Natural killer cell (primary cell): ENCODE results near the gene TIAM1. TPM values are rescaled to one million over a fixed set of nuclear protein-coding genes. Genes with fewer than 3 reads are reported as not detected.

ENCODE experiments used
- ATAC-seq, 3 donors: fragments of 150-1000 bp in 2 of 3; fragments of 200-7000 bp in 1 of 3; cut with Tn5 transposase; 1 replicate in 1 of 3; 2 replicates in 2 of 3; pipeline ENCODE4 v1.10.0; 2021; ENCODE audit warnings: mild to moderate bottlenecking in 2 of 3, moderate library complexity in 2 of 3
- DNase-seq, 2 donors: peaks; one replicate each; pipeline versions ENCODE4 v3.0.0 to v3.0.0-alpha.2; 2013 to 2021; ENCODE audit warnings: mixed read lengths in 1 of 2
- H3K27ac ChIP-seq: one replicate; pipeline ENCODE4 v1.5.1; 2013; ENCODE audit warnings: mild to moderate bottlenecking, low read length
- H3K27me3 ChIP-seq: one replicate; pipeline ENCODE4 v1.6.1; 2013; ENCODE audit warnings: low read length; ENCODE audit not compliant: control insufficient read depth, insufficient read depth
- H3K36me3 ChIP-seq: one replicate; pipeline ENCODE4 v1.6.1; 2013; ENCODE audit warnings: low read length; ENCODE audit not compliant: control insufficient read depth, insufficient read depth
- H3K4me1 ChIP-seq: one replicate; pipeline ENCODE4 v1.6.1; 2013; ENCODE audit warnings: low read length; ENCODE audit not compliant: control insufficient read depth, insufficient read depth
- H3K4me3 ChIP-seq: one replicate; pipeline ENCODE4 v1.5.1; 2013; ENCODE audit warnings: low read length
- H3K9me3 ChIP-seq: one replicate; pipeline ENCODE4 v1.6.1; 2013; ENCODE audit warnings: low read length; ENCODE audit not compliant: control insufficient read depth, insufficient read depth
- H3K27ac Mint-ChIP-seq, 2 donors: one replicate each; pipeline ENCODE4 v1.8.0; 2022; ENCODE audit warnings: mild to moderate bottlenecking in 2 of 2, mixed read lengths in 2 of 2, moderate library complexity in 1 of 2
- H3K27me3 Mint-ChIP-seq, 2 donors: one replicate each; pipeline ENCODE4 v1.8.0; 2022; ENCODE audit warnings: low read depth in 2 of 2, mixed read lengths in 2 of 2
- H3K36me3 Mint-ChIP-seq: one replicate; pipeline ENCODE4 v1.8.0; 2022; ENCODE audit warnings: mixed read lengths
- H3K4me1 Mint-ChIP-seq, 2 donors: one replicate each; pipeline ENCODE4 v1.8.0; 2022; ENCODE audit warnings: mixed read lengths in 2 of 2
- H3K4me3 Mint-ChIP-seq: one replicate; pipeline ENCODE4 v1.8.0; 2022; ENCODE audit warnings: mild to moderate bottlenecking, moderate library complexity, mixed read lengths
- H3K9me3 Mint-ChIP-seq, 2 donors: one replicate each; pipeline ENCODE4 v1.8.0; 2022; ENCODE audit warnings: mixed read lengths in 2 of 2
- WGBS: methylation state at CpG from one replicate; pipeline ENCODE4 v1.1.7; 2013; ENCODE audit warnings: missing lambda C conversion rate; ENCODE audit not compliant: insufficient coverage; 5-methylcytosine and 5-hydroxymethylcytosine counted together
- intact Hi-C: fragments of 100-400 bp; cut with micrococcal nuclease; formaldehyde crosslinking; loops from one replicate; pipeline ENCODE4 v1.14.2; 2022
- total RNA-seq, 4 donors: library from RNA; stranded (reverse); fragments of 120-200 nt in 1 of 4; gene quantifications; one replicate each; pipeline versions ENCODE4 v1.2.3 to v1.2.4, GENCODE V29; 2013 to 2022
- TF ChIP-seq, protein P1 (sequence below): fragments of 200-600 bp; IDR thresholded peaks from one replicate; pipeline ENCODE4 v1.8.0; 2022; ENCODE audit warnings: antibody characterized with exemption

The TIAM1 gene
- total RNA-seq, 3 donors from 2014 or later (not counting 1 experiment from before 2014, with no cell fraction given) = 19.1 to 32.3 (median 19.4) TPM

GRCh38 chr21:31158789-31159581, 185.1 kb downstream of the TIAM1 start:
- Histone ChIP-seq H3K4me3 (no peak overlapping the region), H3K4me1 (peaks cover 15% of the 10 kb centered on the region), H3K27me3 (no peaks in the 10 kb centered on the region), H3K9me3 (peaks cover 3% of the 10 kb centered on the region), H3K27ac (no peak overlapping the region), H3K36me3 (no peaks in the 10 kb centered on the region)
- TF ChIP-seq, protein P1, sequence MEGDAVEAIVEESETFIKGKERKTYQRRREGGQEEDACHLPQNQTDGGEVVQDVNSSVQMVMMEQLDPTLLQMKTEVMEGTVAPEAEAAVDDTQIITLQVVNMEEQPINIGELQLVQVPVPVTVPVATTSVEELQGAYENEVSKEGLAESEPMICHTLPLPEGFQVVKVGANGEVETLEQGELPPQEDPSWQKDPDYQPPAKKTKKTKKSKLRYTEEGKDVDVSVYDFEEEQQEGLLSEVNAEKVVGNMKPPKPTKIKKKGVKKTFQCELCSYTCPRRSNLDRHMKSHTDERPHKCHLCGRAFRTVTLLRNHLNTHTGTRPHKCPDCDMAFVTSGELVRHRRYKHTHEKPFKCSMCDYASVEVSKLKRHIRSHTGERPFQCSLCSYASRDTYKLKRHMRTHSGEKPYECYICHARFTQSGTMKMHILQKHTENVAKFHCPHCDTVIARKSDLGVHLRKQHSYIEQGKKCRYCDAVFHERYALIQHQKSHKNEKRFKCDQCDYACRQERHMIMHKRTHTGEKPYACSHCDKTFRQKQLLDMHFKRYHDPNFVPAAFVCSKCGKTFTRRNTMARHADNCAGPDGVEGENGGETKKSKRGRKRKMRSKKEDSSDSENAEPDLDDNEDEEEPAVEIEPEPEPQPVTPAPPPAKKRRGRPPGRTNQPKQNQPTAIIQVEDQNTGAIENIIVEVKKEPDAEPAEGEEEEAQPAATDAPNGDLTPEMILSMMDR = no peak
- WGBS = 70% methylated on average over 5 of the region's 8 CpGs
- Mint-ChIP-seq H3K4me1 (peaks cover 8 to 12% of the 10 kb centered on the region in 2 donors), H3K36me3 (peaks cover 7% of the 10 kb centered on the region), H3K27ac (no peak overlapping the region), H3K4me3 (no peak overlapping the region), H3K27me3 (no peaks in the 10 kb centered on the region), H3K9me3 (peaks cover 2 to 3% of the 10 kb centered on the region in 2 donors)
- DNase-seq (peak in 1 of 2 donors; percentile 64), ATAC-seq (peak in 1 of 3 donors; percentile 51)
- intact Hi-C loops = no loop called here

GRCh38 chr21:31157756-31158155, 186.3 kb downstream of the TIAM1 start:
- Histone ChIP-seq H3K27me3 (no peaks in the 10 kb centered on the region), H3K9me3 (peaks cover 3% of the 10 kb centered on the region), H3K4me1 (peaks cover 15% of the 10 kb centered on the region), H3K27ac (no peak overlapping the region), H3K36me3 (peaks cover 3% of the 10 kb centered on the region), H3K4me3 (no peak overlapping the region)
- H3K9me3 Mint-ChIP-seq = peaks cover 2 to 3% of the 10 kb centered on the region in 2 donors
- no peak overlapping the region for H3K4me3 Mint-ChIP-seq
- TF ChIP-seq, protein P1 = no peak
- no peaks in the 10 kb centered on the region for H3K36me3 Mint-ChIP-seq
- no peak overlapping the region for H3K27ac Mint-ChIP-seq
- peaks cover 8 to 12% of the 10 kb centered on the region in 2 donors for H3K4me1 Mint-ChIP-seq
- ATAC-seq (no peak), DNase-seq (no peak)
- H3K27me3 Mint-ChIP-seq = no peaks in the 10 kb centered on the region
- intact Hi-C loops = no loop called here
- 92% methylated on average over 5 of the region's 5 CpGs for WGBS

DNA sequence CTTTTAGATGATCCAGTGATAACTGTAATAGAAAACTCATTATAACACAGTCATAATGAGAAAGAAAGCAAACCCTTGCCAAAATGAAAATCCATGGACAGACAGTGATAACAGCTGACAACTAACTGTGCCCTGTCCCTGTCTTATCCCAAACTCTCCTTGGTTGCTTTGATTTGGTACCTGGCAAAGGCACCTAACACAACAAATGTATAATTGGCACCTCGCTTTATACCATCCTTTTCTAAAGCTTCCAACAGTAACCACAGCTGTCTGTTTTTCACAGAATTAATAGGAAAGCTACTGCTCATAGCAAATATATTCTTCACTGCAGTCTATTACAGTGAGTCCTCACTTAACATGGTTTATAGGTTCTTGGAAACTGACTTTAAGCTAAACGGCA, 187.4 kb downstream of the TIAM1 start:
- Histone ChIP-seq H3K36me3 (peaks cover 3% of the 10 kb centered on the region), H3K27me3 (no peaks in the 10 kb centered on the region), H3K4me3 (no peak overlapping the region), H3K27ac (no peak overlapping the region), H3K4me1 (peaks cover 15% of the 10 kb centered on the region), H3K9me3 (peaks cover 3% of the 10 kb centered on the region)
- Mint-ChIP-seq H3K27me3 (no peaks in the 10 kb centered on the region), H3K4me1 (peaks cover 8 to 12% of the 10 kb centered on the region in 2 donors), H3K36me3 (no peaks in the 10 kb centered on the region), H3K4me3 (no peak overlapping the region), H3K27ac (no peak overlapping the region), H3K9me3 (peaks cover 2 to 3% of the 10 kb centered on the region in 2 donors)
- DNase-seq (no peak), ATAC-seq (no peak)
- WGBS = 85% methylated on average over 1 of the region's 2 CpGs
- intact Hi-C loops = no loop called here
- TF ChIP-seq, protein P1 = no peak
